Islet precursor cell (in vitro differentiated cells): Measurements from ENCODE around the gene GTPBP10.
A peak's percentile ranks its signal among the peaks of the same experiment; 100 is the strongest.

ENCODE experiments used
- DNase-seq: peaks from one replicate; pipeline ENCODE4 v3.0.0-alpha.2; 2018

The GTPBP10 gene

GRCh38 chr7:90383861-90384260, 37.3 kb downstream of the GTPBP10 start:
- no peak for DNase-seq

GRCh38 chr7:90384433-90384832, 37.9 kb downstream of the GTPBP10 start:
- no peak for DNase-seq

- DNase-seq: no peak
Measured at GRCh38 chr7:90387470-90388240, 41.1 kb downstream of the GTPBP10 start.

GRCh38 chr7:90390926-90391325, 44.4 kb downstream of the GTPBP10 start:
- DNase-seq: no peak

- DNase-seq: no peak
Measured at GRCh38 chr7:90391488-90391887, 45.0 kb downstream of the GTPBP10 start.

- no peak for DNase-seq
Measured at GRCh38 chr7:90396420-90396819, 49.9 kb downstream of the GTPBP10 start.

- no peak for DNase-seq
Measured at GRCh38 chr7:90401989-90402388, 55.5 kb downstream of the GTPBP10 start.

- no peak for DNase-seq
Measured at GRCh38 chr7:90402785-90403173, 56.3 kb downstream of the GTPBP10 start.

- DNase-seq: peak; percentile 97
Measured at GRCh38 chr7:90403174-90404113, 56.9 kb downstream of the GTPBP10 start, which contains the start of gene CLDN12. TSS of gene CLDN12 (plus strand) at chr7:90403461. CDS start at chr7:90412677, 9,216 bp downstream.

- DNase-seq: no peak
Measured at GRCh38 chr7:90404777-90405176, 58.3 kb downstream of the GTPBP10 start.

GRCh38 chr7:90407484-90407821, 60.9 kb downstream of the GTPBP10 start:
- DNase-seq: no peak

- no peak for DNase-seq
Measured at GRCh38 chr7:90408142-90408541, 61.6 kb downstream of the GTPBP10 start.

- DNase-seq: no peak
Measured at GRCh38 chr7:90409667-90410066, 63.2 kb downstream of the GTPBP10 start.

GRCh38 chr7:90411510-90411909, 65.0 kb downstream of the GTPBP10 start:
- DNase-seq: no peak

GRCh38 chr7:90412458-90413184, 66.1 kb downstream of the GTPBP10 start:
- peak; percentile 63 for DNase-seq

GRCh38 chr7:90413185-90413528, 66.6 kb downstream of the GTPBP10 start:
- DNase-seq: no peak

GRCh38 chr7:90421651-90422050, 75.1 kb downstream of the GTPBP10 start:
- DNase-seq: no peak

GRCh38 chr7:90424720-90425119, 78.2 kb downstream of the GTPBP10 start:
- no peak for DNase-seq

- no peak for DNase-seq
Measured at GRCh38 chr7:90425376-90425775, 78.9 kb downstream of the GTPBP10 start.

- DNase-seq: peak; percentile 69
Measured at GRCh38 chr7:90430614-90431460, 84.3 kb downstream of the GTPBP10 start.

- DNase-seq: peak; percentile 68
Measured at GRCh38 chr7:90432752-90433151, 86.2 kb downstream of the GTPBP10 start.

GRCh38 chr7:90433221-90433620, 86.7 kb downstream of the GTPBP10 start:
- DNase-seq: no peak
